HepG2 (cell line): ENCODE measurements around the gene FMNL2. TPM values are rescaled to one million over a fixed set of nuclear protein-coding genes. Genes with fewer than 3 reads are reported as not detected.

Experiments used
- MED8 ChIP-seq: sonication (generic); formaldehyde crosslinking; IDR thresholded peaks from 2 replicates; pipeline ENCODE4 v1.8.1; 2023; ENCODE audit warnings: mild to moderate bottlenecking, missing genetic modification reagents; ENCODE audit not compliant: insufficient replicate concordance
- PHB2 ChIP-seq: fragments of 450-650 bp; IDR thresholded peaks from 2 replicates; pipeline ENCODE4 v1.6.1; 2018; ENCODE audit not compliant: partially characterized antibody
- RARA ChIP-seq: IDR thresholded peaks from 2 replicates; pipeline ENCODE4 v1.6.1; 2016; ENCODE audit warnings: missing genetic modification reagents, missing compliant biosample characterization
- SALL1 ChIP-seq: sonication (generic); formaldehyde crosslinking; IDR thresholded peaks from 2 replicates; pipeline ENCODE4 v1.8.0; 2022; ENCODE audit warnings: mild to moderate bottlenecking, missing genetic modification reagents
- SMYD3 ChIP-seq: sonication (generic); formaldehyde crosslinking; IDR thresholded peaks from 2 replicates; pipeline ENCODE4 v1.8.1; 2023; ENCODE audit warnings: mild to moderate bottlenecking, missing genetic modification reagents
- THAP11 ChIP-seq: IDR thresholded peaks from 2 replicates; pipeline ENCODE4 v1.6.1; 2016; ENCODE audit warnings: missing biosample characterization, missing genetic modification reagents
- YY1 ChIP-seq: IDR thresholded peaks from 2 replicates; pipeline ENCODE4 v1.6.1; 2011; ENCODE audit warnings: low read length, low read depth, moderate library complexity, mild to moderate bottlenecking; ENCODE audit not compliant: insufficient read depth, insufficient replicate concordance
- ZNF557 ChIP-seq: sonication (generic); formaldehyde crosslinking; IDR thresholded peaks from 2 replicates; pipeline ENCODE4 v1.4.0; 2020; ENCODE audit warnings: missing genetic modification reagents
- ZNF570 ChIP-seq: sonication (generic); formaldehyde crosslinking; IDR thresholded peaks from 2 replicates; pipeline ENCODE4 v1.4.0; 2020; ENCODE audit warnings: mild to moderate bottlenecking, missing genetic modification reagents, borderline replicate concordance
- ZNF614 ChIP-seq: IDR thresholded peaks from 2 replicates; pipeline ENCODE4 v1.6.1; 2018; ENCODE audit warnings: missing biosample characterization, missing genetic modification reagents, inconsistent platforms, borderline replicate concordance
- polyA plus RNA-seq, 8 experiments: library from polyadenylated mRNA; depleted of rRNA in 3 of 8; stranded (reverse) in 7 of 8; unstranded in 1 of 8; fragments of >200 nt; fragmentation: Illumina TruSeq in 4 of 8; extraction: Trizol in 4 of 8; gene quantifications; 2 replicates each; pipeline versions ENCODE4 v1.2.1 to v1.2.3, GENCODE V29; 2011 to 2016; ENCODE audit warnings: low read depth in 4 of 8, missing spikeins in 1 of 8, mixed read lengths in 1 of 8; ENCODE audit not compliant: insufficient read depth in 1 of 8
- total RNA-seq, 5 experiments: library from RNA; depleted of rRNA; stranded (reverse); fragments of >200 nt; fragmentation: Illumina TruSeq; extraction: Trizol; gene quantifications; 2 replicates each; pipeline ENCODE4 v1.2.3, GENCODE V29; 2016; ENCODE audit warnings: low read depth in 1 of 5
- TF ChIP-seq, protein P1 (sequence below): sonication (generic); formaldehyde crosslinking; IDR thresholded peaks from 2 replicates; pipeline ENCODE4 v1.4.0; 2020; ENCODE audit warnings: mild to moderate bottlenecking, missing genetic modification reagents
- TF ChIP-seq, protein P2 (sequence below): sonication (generic); formaldehyde crosslinking; IDR thresholded peaks from one replicate; pipeline ENCODE4 v1.5.1; 2020; ENCODE audit warnings: mild to moderate bottlenecking, missing genetic modification reagents; ENCODE audit errors: not compliant biosample characterization
- TF ChIP-seq, protein P3 (sequence below): sonication (generic); formaldehyde crosslinking; IDR thresholded peaks from 2 replicates; pipeline ENCODE4 v1.9.0; 2022; ENCODE audit warnings: missing genetic modification reagents, mild to moderate bottlenecking, borderline replicate concordance
- TF ChIP-seq, protein P4 (sequence below): sonication (generic); formaldehyde crosslinking; IDR thresholded peaks from 2 replicates; pipeline ENCODE4 v1.8.1; 2023; ENCODE audit warnings: mild to moderate bottlenecking, missing genetic modification reagents, borderline replicate concordance
- TF ChIP-seq, protein P5 (sequence below): sonication (generic); formaldehyde crosslinking; IDR thresholded peaks from 2 replicates; pipeline ENCODE4 v1.4.0; 2020; ENCODE audit warnings: missing genetic modification reagents, low read depth, mild to moderate bottlenecking, borderline replicate concordance

FMNL2 gene
- total and polyA plus RNA-seq, 2 of the 13 experiments (the other 11 are each of a cell fraction or from before 2014, with no cell fraction given) = 66.5 to 67.7 TPM

DNA sequence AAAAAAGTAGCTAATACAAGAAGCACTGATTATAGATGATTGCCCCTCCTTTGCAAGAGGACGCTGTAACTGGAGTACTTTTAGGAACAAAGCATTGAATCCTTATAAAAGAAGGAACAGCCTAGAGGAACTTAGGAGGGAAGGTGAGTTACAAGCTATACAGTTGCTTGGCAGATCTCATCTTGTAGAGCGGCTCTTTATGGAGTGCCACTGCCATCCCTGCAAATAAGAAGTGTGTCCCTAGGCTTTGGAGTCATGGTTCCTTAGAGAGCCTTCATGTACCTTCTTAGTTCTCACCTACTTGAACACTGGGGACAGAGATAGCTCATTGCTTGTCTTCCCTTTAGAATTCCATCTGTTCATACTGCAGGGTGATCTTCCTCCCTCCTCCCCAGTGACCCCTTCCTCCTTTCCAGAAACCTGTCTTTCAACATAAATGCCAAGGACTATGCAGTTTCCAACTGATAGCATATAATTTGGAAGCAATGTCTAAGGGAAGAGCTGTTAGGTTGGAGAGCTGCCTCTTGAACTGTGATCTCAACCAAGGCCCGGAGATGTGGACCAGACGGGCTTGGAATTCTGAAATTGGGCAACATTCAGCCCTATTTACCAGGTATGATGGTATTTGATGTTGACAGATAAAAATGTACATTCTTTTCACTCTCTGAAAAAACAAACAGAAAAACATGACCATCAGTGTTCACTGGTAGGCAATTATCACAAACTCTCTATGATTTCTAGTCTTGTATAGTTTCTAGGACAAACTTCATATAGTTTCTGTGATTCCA, 7.5 kb downstream of the FMNL2 start (continued):
- TF ChIP-seq, protein P1, sequence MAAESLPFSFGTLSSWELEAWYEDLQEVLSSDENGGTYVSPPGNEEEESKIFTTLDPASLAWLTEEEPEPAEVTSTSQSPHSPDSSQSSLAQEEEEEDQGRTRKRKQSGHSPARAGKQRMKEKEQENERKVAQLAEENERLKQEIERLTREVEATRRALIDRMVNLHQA (CRISPR knock-in tag) = no peak
- TF ChIP-seq YY1 (no peak), ZNF570 (CRISPR knock-in tag) (no peak), THAP11 (0 out of 2 replicates have a peak, but pooled peaks have one; percentile 9), MED8 (CRISPR knock-in tag) (no peak), RARA (CRISPR knock-in tag) (no peak), PHB2 (no peak), SALL1 (CRISPR knock-in tag) (peak; percentile 59; the same call in 1 of the 2 replicates), SMYD3 (no peak), ZNF614 (no peak), ZNF557 (no peak)
- TF ChIP-seq, protein P2, sequence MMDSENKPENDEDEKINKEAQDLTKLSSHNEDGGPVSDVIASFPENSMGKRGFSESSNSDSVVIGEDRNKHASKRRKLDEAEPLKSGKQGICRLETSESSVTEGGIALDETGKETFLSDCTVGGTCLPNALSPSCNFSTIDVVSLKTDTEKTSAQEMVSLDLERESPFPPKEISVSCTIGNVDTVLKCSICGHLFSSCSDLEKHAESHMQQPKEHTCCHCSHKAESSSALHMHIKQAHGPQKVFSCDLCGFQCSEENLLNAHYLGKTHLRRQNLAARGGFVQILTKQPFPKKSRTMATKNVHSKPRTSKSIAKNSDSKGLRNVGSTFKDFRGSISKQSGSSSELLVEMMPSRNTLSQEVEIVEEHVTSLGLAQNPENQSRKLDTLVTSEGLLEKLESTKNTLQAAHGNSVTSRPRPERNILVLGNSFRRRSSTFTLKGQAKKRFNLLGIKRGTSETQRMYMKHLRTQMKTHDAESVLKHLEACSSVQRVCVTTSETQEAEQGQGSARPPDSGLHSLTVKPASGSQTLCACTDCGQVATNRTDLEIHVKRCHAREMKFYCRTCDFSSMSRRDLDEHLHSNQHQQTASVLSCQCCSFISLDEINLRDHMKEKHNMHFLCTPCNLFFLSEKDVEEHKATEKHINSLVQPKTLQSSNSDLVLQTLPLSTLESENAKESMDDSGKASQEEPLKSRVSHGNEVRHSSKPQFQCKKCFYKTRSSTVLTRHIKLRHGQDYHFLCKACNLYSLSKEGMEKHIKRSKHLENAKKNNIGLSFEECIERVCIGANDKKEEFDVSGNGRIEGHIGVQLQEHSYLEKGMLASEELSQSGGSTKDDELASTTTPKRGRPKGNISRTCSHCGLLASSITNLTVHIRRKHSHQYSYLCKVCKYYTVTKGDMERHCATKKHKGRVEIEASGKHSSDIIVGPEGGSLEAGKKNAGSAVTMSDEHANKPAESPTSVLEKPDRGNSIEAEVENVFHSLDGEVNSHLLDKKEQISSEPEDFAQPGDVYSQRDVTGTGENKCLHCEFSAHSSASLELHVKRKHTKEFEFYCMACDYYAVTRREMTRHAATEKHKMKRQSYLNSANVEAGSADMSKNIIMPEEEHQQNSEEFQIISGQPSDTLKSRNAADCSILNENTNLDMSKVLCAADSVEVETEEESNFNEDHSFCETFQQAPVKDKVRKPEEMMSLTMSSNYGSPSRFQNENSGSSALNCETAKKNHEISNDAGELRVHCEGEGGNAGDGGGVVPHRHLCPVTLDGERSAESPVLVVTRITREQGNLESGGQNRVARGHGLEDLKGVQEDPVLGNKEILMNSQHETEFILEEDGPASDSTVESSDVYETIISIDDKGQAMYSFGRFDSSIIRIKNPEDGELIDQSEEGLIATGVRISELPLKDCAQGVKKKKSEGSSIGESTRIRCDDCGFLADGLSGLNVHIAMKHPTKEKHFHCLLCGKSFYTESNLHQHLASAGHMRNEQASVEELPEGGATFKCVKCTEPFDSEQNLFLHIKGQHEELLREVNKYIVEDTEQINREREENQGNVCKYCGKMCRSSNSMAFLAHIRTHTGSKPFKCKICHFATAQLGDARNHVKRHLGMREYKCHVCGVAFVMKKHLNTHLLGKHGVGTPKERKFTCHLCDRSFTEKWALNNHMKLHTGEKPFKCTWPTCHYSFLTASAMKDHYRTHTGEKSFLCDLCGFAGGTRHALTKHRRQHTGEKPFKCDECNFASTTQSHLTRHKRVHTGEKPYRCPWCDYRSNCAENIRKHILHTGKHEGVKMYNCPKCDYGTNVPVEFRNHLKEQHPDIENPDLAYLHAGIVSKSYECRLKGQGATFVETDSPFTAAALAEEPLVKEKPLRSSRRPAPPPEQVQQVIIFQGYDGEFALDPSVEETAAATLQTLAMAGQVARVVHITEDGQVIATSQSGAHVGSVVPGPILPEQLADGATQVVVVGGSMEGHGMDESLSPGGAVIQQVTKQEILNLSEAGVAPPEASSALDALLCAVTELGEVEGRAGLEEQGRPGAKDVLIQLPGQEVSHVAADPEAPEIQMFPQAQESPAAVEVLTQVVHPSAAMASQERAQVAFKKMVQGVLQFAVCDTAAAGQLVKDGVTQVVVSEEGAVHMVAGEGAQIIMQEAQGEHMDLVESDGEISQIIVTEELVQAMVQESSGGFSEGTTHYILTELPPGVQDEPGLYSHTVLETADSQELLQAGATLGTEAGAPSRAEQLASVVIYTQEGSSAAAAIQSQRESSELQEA (CRISPR knock-in tag) = no peak
- TF ChIP-seq, protein P3, sequence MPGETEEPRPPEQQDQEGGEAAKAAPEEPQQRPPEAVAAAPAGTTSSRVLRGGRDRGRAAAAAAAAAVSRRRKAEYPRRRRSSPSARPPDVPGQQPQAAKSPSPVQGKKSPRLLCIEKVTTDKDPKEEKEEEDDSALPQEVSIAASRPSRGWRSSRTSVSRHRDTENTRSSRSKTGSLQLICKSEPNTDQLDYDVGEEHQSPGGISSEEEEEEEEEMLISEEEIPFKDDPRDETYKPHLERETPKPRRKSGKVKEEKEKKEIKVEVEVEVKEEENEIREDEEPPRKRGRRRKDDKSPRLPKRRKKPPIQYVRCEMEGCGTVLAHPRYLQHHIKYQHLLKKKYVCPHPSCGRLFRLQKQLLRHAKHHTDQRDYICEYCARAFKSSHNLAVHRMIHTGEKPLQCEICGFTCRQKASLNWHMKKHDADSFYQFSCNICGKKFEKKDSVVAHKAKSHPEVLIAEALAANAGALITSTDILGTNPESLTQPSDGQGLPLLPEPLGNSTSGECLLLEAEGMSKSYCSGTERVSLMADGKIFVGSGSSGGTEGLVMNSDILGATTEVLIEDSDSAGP (CRISPR knock-in tag) = no peak
- TF ChIP-seq, protein P4, sequence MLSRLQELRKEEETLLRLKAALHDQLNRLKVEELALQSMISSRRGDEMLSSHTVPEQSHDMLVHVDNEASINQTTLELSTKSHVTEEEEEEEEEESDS = no peak
- TF ChIP-seq, protein P5, sequence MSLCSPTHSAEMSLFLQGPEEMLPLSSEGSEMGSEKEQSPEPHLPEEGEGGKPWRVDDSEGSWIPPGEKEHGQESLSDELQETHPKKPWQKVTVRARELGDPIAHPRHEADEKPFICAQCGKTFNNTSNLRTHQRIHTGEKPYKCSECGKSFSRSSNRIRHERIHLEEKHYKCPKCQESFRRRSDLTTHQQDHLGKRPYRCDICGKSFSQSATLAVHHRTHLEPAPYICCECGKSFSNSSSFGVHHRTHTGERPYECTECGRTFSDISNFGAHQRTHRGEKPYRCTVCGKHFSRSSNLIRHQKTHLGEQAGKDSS (CRISPR knock-in tag) = no peak
